Thyroid gland (tissue), 4 donors: ENCODE measurements around the gene IFNK.
"Not testable (repeated sequence)": the region's sequence is repeated elsewhere in the genome, so short reads cannot be mapped to it uniquely, and the experiment has no call there.

ENCODE experiments used
- POLR2A ChIP-seq, 2 donors: fragments of 450-650 bp; IDR thresholded peaks; one replicate each; pipeline ENCODE4 v1.6.1; 2017; ENCODE audit warnings: antibody characterized with exemption in 2 of 2, mild to moderate bottlenecking in 2 of 2, moderate library complexity in 1 of 2
- TF ChIP-seq, protein P1 (sequence below), 6 experiments: fragments of 200-600 bp in 3 of 6; fragments of 450-650 bp in 3 of 6; sonication (generic) in 3 of 6; IDR thresholded peaks; one replicate each; pipeline ENCODE4 v1.5.1; 2016 to 2019; ENCODE audit warnings: antibody characterized with exemption in 6 of 6, mild to moderate bottlenecking in 2 of 6, inconsistent platforms in 1 of 6, moderate library complexity in 1 of 6

GRCh38 chr9:27500902-27501301 lies 23.2 kb upstream of the IFNK start:
- TF ChIP-seq, protein P1, sequence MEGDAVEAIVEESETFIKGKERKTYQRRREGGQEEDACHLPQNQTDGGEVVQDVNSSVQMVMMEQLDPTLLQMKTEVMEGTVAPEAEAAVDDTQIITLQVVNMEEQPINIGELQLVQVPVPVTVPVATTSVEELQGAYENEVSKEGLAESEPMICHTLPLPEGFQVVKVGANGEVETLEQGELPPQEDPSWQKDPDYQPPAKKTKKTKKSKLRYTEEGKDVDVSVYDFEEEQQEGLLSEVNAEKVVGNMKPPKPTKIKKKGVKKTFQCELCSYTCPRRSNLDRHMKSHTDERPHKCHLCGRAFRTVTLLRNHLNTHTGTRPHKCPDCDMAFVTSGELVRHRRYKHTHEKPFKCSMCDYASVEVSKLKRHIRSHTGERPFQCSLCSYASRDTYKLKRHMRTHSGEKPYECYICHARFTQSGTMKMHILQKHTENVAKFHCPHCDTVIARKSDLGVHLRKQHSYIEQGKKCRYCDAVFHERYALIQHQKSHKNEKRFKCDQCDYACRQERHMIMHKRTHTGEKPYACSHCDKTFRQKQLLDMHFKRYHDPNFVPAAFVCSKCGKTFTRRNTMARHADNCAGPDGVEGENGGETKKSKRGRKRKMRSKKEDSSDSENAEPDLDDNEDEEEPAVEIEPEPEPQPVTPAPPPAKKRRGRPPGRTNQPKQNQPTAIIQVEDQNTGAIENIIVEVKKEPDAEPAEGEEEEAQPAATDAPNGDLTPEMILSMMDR (IDR thresholded peaks at IDR 0.05) = not testable (repeated sequence)
- not testable (repeated sequence) for TF ChIP-seq POLR2A (IDR thresholded peaks at IDR 0.05)
